Activated T-cell treated with anti-CD3 and anti-CD28 coated beads, Interleukin-2, amount 50 U/mL, for 72 hours (primary cell): ENCODE data around the gene BCO1. TPM values are rescaled to one million over a fixed set of nuclear protein-coding genes. Genes with fewer than 3 reads are reported as not detected.

Experiments used
- ATAC-seq, 2 donors: fragments of 150-1000 bp; cut with Tn5 transposase; replicated peaks in 1 of 2; 2 replicates each; pipeline ENCODE4 v1.10.0; 2021; ENCODE audit warnings: moderate library complexity in 2 of 2, mild to moderate bottlenecking in 1 of 2
- DNase-seq, 2 donors: peaks; one replicate each; pipeline ENCODE4 v3.0.0; 2021 to 2022; ENCODE audit warnings: mixed read lengths in 1 of 2
- H3K27ac Mint-ChIP-seq: one replicate; pipeline ENCODE4 v1.8.0; 2022; ENCODE audit warnings: mild to moderate bottlenecking, moderate library complexity, mixed read lengths
- H3K27me3 Mint-ChIP-seq: one replicate; pipeline ENCODE4 v1.8.0; 2022; ENCODE audit warnings: low read depth, mixed read lengths
- H3K36me3 Mint-ChIP-seq, 2 donors: one replicate each; pipeline ENCODE4 v1.8.0; 2022; ENCODE audit warnings: mixed read lengths in 2 of 2, mild to moderate bottlenecking in 1 of 2; ENCODE audit not compliant: insufficient read depth in 2 of 2
- H3K4me1 Mint-ChIP-seq: one replicate; pipeline ENCODE4 v1.8.0; 2022; ENCODE audit warnings: low read depth, mixed read lengths
- H3K4me3 Mint-ChIP-seq, 2 donors: one replicate each; pipeline ENCODE4 v1.8.0; 2022; ENCODE audit warnings: mild to moderate bottlenecking in 2 of 2, mixed read lengths in 2 of 2, moderate library complexity in 2 of 2
- H3K9me3 Mint-ChIP-seq, 2 donors: one replicate each; pipeline ENCODE4 v1.8.0; 2022; ENCODE audit warnings: mixed read lengths in 2 of 2
- total RNA-seq, 2 donors: library from RNA; stranded (reverse); gene quantifications; one replicate each; pipeline ENCODE4 v1.2.3, GENCODE V29; 2022

Gene BCO1
- total RNA-seq, 2 donors from 2014 or later = not detected

DNA sequence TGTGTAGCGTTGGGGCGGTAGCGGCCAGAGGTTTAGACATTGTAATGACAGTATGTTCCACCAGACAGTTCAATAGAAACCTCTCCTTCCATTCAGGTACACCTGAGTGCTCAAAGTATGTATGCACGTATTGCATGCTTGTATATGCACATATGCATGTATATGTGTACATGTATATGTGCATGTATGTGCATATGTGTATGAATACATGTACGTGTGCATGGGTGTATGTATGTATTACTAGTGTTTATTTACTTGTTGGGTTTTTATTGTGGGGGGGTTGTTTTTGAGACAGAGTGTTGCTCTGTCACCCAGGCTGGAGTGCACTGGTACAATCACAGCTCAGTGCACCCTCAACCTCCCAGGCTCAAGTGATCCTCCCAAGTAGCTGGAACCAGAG is 30.0 kb downstream of the BCO1 start:
- Mint-ChIP-seq H3K9me3 (peaks cover 3 to 4% of the 10 kb centered on the region in 2 donors), H3K4me3 (no peak overlapping the region), H3K4me1 (peaks cover 9% of the 10 kb centered on the region), H3K27ac (no peak overlapping the region), H3K36me3 (no peaks in the 10 kb centered on the region), H3K27me3 (peaks cover 13% of the 10 kb centered on the region)
- DNase-seq = no peak
- no peak for ATAC-seq

DNA sequence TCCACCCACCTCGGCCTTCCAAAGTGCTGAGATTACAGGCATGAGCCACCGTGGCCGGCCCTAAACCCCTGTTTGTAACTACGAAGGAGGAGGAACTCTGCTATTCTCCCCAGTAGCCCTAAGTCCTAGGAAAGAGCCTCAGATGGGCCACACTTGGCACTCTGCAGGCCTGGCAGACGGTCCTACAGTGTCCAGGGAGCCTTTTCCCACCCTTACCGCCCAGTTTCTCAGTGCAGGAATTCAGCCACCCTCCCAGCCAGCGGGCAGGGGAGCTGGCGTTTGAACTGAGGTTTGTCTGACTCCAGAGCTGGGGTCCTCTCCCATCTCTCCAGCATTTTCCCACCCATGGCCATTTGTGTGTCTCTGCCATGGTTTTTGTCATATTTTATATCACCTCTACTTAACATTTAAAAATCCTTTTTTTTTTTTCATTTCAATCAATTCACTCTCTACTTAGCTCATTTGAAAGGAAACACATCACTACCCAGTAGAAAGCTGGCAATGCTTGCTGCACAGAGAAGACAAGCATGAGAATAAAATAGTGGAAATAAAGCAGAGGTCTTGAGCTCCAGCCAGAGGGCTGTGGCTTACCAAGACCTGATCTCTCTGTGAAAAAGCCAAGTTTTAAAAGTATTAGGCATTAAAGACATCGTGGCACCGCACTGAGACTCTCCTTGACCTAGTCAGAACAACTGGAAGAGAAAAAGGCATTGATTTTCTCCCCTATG is 34.9 kb downstream of the BCO1 start:
- no peak for ATAC-seq
- H3K27ac Mint-ChIP-seq = no peak overlapping the region
- H3K27me3 Mint-ChIP-seq = no peaks in the 10 kb centered on the region
- H3K36me3 Mint-ChIP-seq = no peaks in the 10 kb centered on the region
- no peak overlapping the region for H3K4me3 Mint-ChIP-seq
- no peak for DNase-seq
- no peaks in the 10 kb centered on the region for H3K9me3 Mint-ChIP-seq
- no peaks in the 10 kb centered on the region for H3K4me1 Mint-ChIP-seq

DNA sequence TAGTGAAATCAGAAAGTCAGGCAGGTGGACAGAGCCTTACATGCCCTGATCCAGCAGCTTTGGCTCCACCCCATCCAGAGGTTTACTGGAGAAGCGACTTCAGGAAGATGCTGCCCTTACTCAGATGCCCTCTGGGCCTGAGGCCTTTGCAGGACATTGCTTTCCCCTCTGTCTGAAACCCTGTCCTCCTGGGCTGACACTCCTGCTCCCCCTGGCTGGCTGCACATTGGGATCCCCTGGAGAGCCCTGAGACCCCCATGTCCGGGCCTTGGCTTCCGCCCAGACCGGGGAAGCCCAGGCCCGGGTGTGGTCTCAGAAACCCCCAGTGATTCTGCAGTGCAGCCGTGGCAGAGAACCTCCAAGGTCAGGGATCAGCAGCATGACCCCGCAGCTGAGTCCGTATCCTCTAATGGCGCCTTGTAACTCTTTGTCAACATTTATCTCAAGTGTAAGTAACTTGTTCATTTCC is 36.6 kb downstream of the BCO1 start:
- Mint-ChIP-seq H3K36me3 (no peaks in the 10 kb centered on the region), H3K9me3 (no peaks in the 10 kb centered on the region), H3K27ac (no peak overlapping the region), H3K4me1 (no peaks in the 10 kb centered on the region), H3K4me3 (no peak overlapping the region), H3K27me3 (no peaks in the 10 kb centered on the region)
- ATAC-seq (no peak), DNase-seq (no peak)

DNA sequence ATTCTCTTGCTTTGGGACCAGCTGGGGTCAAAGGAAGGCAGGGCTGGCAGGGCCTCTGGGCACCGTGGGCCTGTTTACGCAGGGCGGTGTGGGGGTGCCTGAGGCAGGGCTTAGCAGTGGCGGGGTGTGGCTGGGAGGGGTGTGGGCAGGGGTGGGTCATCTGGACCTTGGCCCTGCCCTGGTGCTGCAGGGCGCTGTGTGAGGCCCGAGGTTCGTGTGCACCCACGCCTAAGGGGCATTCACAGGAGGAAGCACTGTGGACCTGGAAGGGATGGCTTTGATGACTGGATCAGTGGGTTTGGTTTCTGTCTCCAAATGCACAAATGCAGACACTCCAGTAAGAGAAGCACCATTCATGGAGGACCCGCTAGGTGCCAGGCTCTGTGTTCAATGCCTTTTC is 37.3 kb downstream of the BCO1 start:
- Mint-ChIP-seq H3K36me3 (no peaks in the 10 kb centered on the region), H3K4me1 (no peaks in the 10 kb centered on the region), H3K4me3 (no peak overlapping the region), H3K27me3 (no peaks in the 10 kb centered on the region), H3K9me3 (no peaks in the 10 kb centered on the region), H3K27ac (no peak overlapping the region)
- no peak for ATAC-seq
- DNase-seq = no peak

DNA sequence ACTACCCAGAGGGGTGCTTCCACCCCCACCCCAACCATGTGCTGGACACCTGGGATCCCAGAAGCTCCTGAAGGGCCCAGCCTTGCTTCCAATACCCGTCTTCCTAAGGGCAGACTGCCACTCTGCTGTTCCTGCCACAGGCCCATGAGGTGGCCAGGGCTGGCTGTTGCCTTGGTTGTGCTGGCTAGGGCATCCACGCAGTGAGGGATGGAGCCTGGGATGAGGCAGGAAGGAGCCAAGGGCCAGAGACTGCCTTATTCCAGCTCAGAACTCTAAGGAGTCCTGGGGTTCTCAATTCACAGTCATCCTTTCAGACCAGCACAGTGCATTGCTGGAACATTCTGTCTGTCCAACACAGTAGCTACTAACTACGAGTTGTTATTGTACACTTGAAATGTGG is 37.8 kb downstream of the BCO1 start:
- H3K27me3 Mint-ChIP-seq = no peaks in the 10 kb centered on the region
- H3K9me3 Mint-ChIP-seq = no peaks in the 10 kb centered on the region
- no peak overlapping the region for H3K4me3 Mint-ChIP-seq
- H3K36me3 Mint-ChIP-seq = no peaks in the 10 kb centered on the region
- H3K4me1 Mint-ChIP-seq = no peaks in the 10 kb centered on the region
- H3K27ac Mint-ChIP-seq = no peak overlapping the region
- no peak for ATAC-seq
- DNase-seq = no peak

DNA sequence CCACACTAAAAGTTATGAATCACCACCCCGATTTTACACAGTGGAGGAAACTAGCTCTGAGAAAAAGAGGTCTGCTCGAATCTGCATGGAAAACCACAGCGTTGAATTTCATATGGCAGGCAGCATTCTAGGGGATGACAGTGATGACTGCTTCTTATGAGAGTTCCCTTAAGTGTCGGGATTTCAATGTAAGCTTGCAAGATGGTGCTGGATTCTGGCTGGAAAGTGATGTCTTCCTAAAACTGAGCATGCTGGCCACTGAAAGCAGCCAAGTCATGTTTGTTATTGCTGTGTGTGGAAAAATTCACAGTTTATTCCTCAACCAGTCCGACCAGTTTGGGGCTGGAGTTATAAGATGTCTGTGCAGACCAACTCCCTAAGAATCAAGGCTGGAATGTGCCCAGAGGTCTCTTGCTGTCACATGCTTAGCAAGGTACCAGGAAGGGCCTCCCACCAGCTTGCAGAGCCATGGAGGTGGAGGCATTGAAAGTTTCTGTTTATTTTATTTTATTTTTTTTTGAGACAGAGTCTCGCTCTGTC is 39.1 kb downstream of the BCO1 start:
- DNase-seq = no peak
- no peaks in the 10 kb centered on the region for H3K36me3 Mint-ChIP-seq

DNA sequence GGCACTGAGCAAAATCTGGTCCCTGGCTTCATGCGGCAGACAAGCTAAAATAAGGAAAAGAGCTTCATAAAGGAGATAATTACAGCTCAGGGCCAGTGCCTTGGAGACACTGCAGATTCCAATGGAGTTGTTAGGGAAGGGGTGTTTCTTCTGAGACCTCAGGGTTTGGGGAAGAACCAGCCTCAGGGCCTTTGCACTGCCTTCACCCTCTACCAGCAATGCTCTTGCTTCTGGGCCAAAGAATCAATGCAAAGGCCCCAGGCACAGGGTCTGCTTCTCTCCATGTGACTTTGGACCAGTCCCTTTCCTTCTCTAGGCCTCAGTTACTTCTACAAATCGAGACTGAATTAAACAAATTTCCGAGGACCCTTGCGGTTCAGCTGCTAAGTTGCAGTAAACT is 40.0 kb downstream of the BCO1 start:
- H3K4me3 Mint-ChIP-seq = no peak overlapping the region
- ATAC-seq = no peak
- no peak for DNase-seq
- H3K4me1 Mint-ChIP-seq = no peaks in the 10 kb centered on the region
- H3K27me3 Mint-ChIP-seq = no peaks in the 10 kb centered on the region
- H3K27ac Mint-ChIP-seq = no peak overlapping the region
- no peaks in the 10 kb centered on the region for H3K36me3 Mint-ChIP-seq
- H3K9me3 Mint-ChIP-seq = no peaks in the 10 kb centered on the region

More for the DNA sequence above, 39.1 kb downstream of the BCO1 start:
- Mint-ChIP-seq H3K27me3 (no peaks in the 10 kb centered on the region), H3K4me3 (no peak overlapping the region), H3K9me3 (no peaks in the 10 kb centered on the region), H3K27ac (no peak overlapping the region), H3K4me1 (no peaks in the 10 kb centered on the region)
- no peak for ATAC-seq

DNA sequence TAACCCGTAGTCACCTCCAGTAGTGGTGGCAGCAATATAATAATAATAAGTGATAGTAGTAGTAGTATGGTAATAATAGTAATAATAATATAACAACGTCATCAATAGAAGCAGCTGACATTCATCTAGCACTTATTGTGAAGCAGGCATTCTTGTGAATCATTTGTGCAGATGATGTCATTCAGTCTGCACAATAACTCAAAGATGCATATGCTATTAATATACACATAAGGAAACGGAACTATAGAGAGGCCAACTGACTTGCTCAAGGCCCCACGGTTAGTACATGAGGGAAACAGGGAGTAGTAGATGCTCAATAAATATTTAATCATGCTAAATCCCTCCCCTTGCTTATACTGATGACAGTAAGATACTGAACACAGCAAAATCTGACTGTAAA is 40.9 kb downstream of the BCO1 start:
- Mint-ChIP-seq H3K27me3 (no peaks in the 10 kb centered on the region), H3K4me3 (no peak overlapping the region), H3K27ac (no peak overlapping the region), H3K4me1 (no peaks in the 10 kb centered on the region), H3K36me3 (no peaks in the 10 kb centered on the region), H3K9me3 (no peaks in the 10 kb centered on the region)
- no peak for ATAC-seq
- no peak for DNase-seq

DNA sequence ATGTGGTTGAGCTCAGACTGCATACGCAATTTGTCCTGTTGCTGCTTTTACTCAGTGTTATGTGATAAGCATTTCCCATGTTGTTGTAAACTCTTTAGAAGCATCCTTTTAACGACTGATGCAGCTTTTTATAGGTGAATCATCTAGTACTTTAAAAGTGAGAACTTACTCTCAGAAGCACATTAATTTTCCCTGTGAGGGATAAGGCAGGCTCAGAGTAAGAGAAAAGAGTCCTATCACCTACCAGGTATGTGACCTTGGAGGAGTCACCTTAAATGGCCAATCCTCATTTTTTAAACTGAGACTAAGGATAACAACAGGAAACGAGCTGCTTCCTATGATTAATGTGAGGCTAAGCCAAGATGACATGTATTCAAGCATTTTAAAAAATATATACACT is 41.9 kb downstream of the BCO1 start:
- DNase-seq = no peak
- peaks cover 2% of the 10 kb centered on the region for H3K27me3 Mint-ChIP-seq
- H3K36me3 Mint-ChIP-seq = no peaks in the 10 kb centered on the region
- H3K27ac Mint-ChIP-seq = no peak overlapping the region
- H3K4me3 Mint-ChIP-seq = no peak overlapping the region
- no peaks in the 10 kb centered on the region for H3K9me3 Mint-ChIP-seq
- H3K4me1 Mint-ChIP-seq = no peaks in the 10 kb centered on the region
- ATAC-seq = no peak

DNA sequence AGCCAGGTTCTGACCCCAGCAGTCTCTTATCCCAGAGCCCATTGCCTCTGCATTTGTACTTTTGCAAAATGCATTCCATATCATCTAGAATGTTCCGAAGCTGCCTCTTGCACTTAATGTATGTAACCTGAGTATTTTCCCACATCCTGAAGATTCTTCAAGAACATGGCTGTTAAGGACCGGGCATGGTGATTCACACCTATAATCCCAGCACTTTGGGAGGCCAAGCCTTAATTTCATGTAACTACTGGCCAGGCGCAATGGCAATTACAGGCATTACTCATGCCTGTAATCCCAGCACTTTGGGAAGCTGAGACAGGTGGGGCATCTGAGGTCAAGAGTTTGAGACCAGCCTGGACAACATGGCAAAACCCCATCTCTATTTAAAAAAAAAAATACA is 44.6 kb downstream of the BCO1 start:
- Mint-ChIP-seq H3K4me3 (no peak overlapping the region), H3K27ac (no peak overlapping the region), H3K27me3 (peaks cover 5% of the 10 kb centered on the region), H3K36me3 (no peaks in the 10 kb centered on the region), H3K9me3 (no peaks in the 10 kb centered on the region), H3K4me1 (no peaks in the 10 kb centered on the region)
- ATAC-seq = no peak
- no peak for DNase-seq

DNA sequence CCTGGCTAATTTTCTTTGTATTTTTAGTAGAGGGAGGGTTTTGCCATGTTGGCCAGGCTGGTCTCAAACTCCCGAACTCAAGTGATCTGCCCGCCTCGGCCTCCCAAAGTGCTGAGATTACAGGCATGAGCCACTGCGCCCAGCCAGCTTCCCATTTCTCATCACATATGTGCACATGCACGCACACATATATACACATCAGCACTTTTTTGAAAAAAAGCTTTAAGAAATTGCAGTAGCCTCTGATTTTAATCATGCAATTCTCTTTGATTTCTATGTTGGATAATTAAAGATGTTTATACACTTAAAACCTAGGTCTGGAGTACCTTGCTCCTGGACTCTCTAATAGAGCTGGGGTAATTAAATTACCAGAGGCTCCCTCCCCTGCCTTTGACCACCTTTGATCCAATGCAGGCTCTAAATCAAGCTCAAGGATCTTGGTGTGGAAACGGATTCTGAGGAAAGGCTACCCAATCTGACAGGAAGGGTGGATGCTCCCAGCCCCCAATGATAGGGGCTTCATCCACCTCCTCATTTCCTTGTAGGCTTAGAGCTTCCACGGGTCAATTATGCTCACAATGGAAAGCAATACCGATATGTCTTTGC is 46.6 kb downstream of the BCO1 start:
- DNase-seq = no peak
- H3K27me3 Mint-ChIP-seq = peaks cover 5% of the 10 kb centered on the region
- no peaks in the 10 kb centered on the region for H3K9me3 Mint-ChIP-seq
- ATAC-seq = no peak
- H3K4me3 Mint-ChIP-seq = no peak overlapping the region
- no peak overlapping the region for H3K27ac Mint-ChIP-seq
- H3K36me3 Mint-ChIP-seq = no peaks in the 10 kb centered on the region
- H3K4me1 Mint-ChIP-seq = no peaks in the 10 kb centered on the region

DNA sequence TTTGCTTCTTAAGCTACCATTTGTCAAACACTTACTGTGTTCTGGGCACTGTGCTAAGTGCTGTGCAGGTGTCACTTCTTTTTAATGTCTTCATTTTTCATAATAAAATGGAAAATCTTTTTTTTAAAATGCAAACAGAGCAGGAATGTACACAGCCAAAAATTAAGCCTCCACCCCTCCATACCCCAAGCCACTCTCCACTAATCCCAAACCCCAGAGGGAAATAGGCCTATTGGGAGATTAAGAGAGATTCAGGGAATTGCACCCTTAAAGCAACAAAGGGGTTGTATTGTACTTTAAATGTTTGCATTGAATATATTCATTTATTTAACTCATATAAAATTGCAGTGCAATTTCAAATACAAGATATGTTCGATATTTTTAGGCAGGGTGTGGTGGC is 47.7 kb downstream of the BCO1 start:
- DNase-seq = no peak
- H3K27me3 Mint-ChIP-seq = peaks cover 8% of the 10 kb centered on the region
- no peaks in the 10 kb centered on the region for H3K9me3 Mint-ChIP-seq
- H3K4me3 Mint-ChIP-seq = no peak overlapping the region
- H3K4me1 Mint-ChIP-seq = no peaks in the 10 kb centered on the region
- no peak for ATAC-seq
- H3K36me3 Mint-ChIP-seq = no peaks in the 10 kb centered on the region
- H3K27ac Mint-ChIP-seq = no peak overlapping the region

DNA sequence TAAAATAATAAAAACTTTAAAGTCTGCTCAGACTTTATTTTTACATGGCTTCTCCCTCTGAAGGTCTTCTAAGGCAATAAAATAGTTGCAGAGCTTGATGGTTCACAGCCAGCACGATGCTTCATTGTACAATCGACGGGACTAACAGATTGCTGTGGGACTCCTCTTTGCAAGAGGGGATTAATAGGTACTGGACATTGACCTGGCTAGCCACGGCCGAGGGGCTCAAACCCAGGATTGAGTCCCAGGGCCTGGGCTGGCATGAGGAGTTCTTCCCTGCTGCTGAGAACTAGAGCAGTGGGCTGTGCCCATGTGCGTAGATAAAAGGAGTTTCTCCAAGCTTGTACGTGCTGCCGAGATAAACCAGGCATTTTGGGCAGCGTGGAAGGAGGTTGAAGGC is 52.6 kb downstream of the BCO1 start:
- Mint-ChIP-seq H3K4me1 (no peaks in the 10 kb centered on the region), H3K27me3 (peaks cover 20% of the 10 kb centered on the region), H3K27ac (no peak overlapping the region), H3K36me3 (no peaks in the 10 kb centered on the region), H3K9me3 (no peaks in the 10 kb centered on the region), H3K4me3 (no peak overlapping the region)
- DNase-seq = no peak
- ATAC-seq = no peak

DNA sequence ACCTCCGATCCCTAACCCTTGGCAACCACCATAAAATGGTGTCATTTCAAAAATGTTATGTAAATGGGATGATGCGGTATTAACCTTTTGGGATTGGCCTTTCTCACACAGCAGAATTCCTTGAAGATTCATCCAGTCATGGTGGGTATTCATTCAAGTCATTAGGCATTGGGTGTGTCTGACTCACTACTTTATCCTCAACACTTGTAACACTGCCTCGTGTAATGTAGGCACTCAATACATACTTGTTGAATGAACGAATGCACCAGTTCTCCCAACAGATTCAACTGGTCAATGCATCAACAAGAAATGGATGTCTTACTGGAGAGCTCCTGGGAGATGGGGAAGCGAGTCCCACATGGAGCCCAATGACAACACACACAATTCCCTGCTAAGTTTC is 54.4 kb downstream of the BCO1 start:
- ATAC-seq = no peak
- DNase-seq = no peak
- H3K27me3 Mint-ChIP-seq = peaks cover 25% of the 10 kb centered on the region
- H3K9me3 Mint-ChIP-seq = no peaks in the 10 kb centered on the region
- H3K36me3 Mint-ChIP-seq = no peaks in the 10 kb centered on the region
- no peak overlapping the region for H3K27ac Mint-ChIP-seq
- H3K4me3 Mint-ChIP-seq = no peak overlapping the region
- no peaks in the 10 kb centered on the region for H3K4me1 Mint-ChIP-seq
